Nephron (organoid): ENCODE results near the gene TGDS.
"Not testable (repeated sequence)": the region's sequence is repeated elsewhere in the genome, so short reads cannot be mapped to it uniquely, and the experiment has no call there.

Experiments
- H3K27ac Mint-ChIP-seq, 3 experiments: 2 replicates each; pipeline ENCODE4 v1.8.0; 2020; ENCODE audit warnings: mixed read lengths in 3 of 3, mild to moderate bottlenecking in 2 of 3, moderate library complexity in 1 of 3
- H3K27me3 Mint-ChIP-seq: 2 replicates; pipeline ENCODE4 v1.8.0; 2021; ENCODE audit warnings: low read depth, mild to moderate bottlenecking, moderate library complexity, mixed read lengths
- H3K36me3 Mint-ChIP-seq: 2 replicates; pipeline ENCODE4 v1.8.0; 2020; ENCODE audit warnings: low read depth, mixed read lengths
- H3K4me1 Mint-ChIP-seq: 2 replicates; pipeline ENCODE4 v1.8.0; 2020; ENCODE audit warnings: mixed read lengths
- H3K4me3 Mint-ChIP-seq, 3 experiments: 2 replicates each; pipeline ENCODE4 v1.8.0; 2020; ENCODE audit warnings: mild to moderate bottlenecking in 3 of 3, mixed read lengths in 3 of 3, moderate library complexity in 2 of 3
- H3K9me3 Mint-ChIP-seq: 2 replicates; pipeline ENCODE4 v1.8.0; 2020; ENCODE audit warnings: mixed read lengths
- TF ChIP-seq, protein P1 (sequence below), 3 experiments: fragments of 200-600 bp; sonication (generic); IDR thresholded peaks; one replicate each; pipeline ENCODE4 v1.5.0; 2021; ENCODE audit warnings: antibody characterized with exemption in 3 of 3; ENCODE audit not compliant: unreplicated experiment in 3 of 3

Gene TGDS, protein sequence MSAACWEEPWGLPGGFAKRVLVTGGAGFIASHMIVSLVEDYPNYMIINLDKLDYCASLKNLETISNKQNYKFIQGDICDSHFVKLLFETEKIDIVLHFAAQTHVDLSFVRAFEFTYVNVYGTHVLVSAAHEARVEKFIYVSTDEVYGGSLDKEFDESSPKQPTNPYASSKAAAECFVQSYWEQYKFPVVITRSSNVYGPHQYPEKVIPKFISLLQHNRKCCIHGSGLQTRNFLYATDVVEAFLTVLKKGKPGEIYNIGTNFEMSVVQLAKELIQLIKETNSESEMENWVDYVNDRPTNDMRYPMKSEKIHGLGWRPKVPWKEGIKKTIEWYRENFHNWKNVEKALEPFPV

DNA sequence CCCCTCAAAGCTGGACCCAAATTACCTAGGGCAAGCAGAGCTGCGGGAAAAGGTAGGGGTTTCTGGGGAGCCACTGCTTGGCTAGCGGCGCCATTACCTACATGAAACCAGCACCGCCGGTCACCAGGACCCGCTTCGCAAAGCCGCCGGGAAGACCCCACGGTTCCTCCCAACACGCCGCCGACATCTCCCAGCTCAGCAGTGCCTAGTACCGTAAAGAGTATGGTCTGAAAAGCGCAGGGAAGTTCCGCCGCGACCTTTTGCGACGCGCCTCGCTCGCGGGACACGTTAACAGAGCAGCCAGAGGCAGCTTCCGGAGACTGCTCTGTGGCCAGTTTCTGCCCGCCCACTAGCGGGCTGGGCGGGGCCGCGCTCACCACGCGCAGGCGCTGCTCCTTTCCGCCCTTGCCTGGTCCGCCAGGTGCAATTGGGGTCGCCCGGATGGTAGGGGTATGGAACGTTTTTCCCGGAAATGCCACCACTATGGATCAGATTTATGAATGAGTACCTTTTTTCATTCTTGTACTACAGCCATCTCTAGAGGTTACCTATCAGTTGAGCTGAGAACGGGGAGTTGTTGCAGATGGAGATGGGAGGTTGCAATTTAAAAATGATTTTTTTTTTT, at the start of gene TGDS:
Gene TGDS, minus strand, starts transcription at position 203 of the 625 bp plus-strand sequence. Its CDS starts 16 bp downstream, at position 187.
- no peaks in the 10 kb centered on the region for H3K9me3 Mint-ChIP-seq
- H3K4me3 Mint-ChIP-seq: peak within 1 kb of the TSS; percentile 91 to 93 (median 92)
- H3K4me1 Mint-ChIP-seq: peaks cover 18% of the 10 kb centered on the region
- no peaks in the 10 kb centered on the region for H3K27me3 Mint-ChIP-seq
- peak within 1 kb of the TSS; percentile 69 to 95 (median 87) for H3K27ac Mint-ChIP-seq
- peaks cover 7% of the 10 kb centered on the region for H3K36me3 Mint-ChIP-seq
- TF ChIP-seq, protein P1, sequence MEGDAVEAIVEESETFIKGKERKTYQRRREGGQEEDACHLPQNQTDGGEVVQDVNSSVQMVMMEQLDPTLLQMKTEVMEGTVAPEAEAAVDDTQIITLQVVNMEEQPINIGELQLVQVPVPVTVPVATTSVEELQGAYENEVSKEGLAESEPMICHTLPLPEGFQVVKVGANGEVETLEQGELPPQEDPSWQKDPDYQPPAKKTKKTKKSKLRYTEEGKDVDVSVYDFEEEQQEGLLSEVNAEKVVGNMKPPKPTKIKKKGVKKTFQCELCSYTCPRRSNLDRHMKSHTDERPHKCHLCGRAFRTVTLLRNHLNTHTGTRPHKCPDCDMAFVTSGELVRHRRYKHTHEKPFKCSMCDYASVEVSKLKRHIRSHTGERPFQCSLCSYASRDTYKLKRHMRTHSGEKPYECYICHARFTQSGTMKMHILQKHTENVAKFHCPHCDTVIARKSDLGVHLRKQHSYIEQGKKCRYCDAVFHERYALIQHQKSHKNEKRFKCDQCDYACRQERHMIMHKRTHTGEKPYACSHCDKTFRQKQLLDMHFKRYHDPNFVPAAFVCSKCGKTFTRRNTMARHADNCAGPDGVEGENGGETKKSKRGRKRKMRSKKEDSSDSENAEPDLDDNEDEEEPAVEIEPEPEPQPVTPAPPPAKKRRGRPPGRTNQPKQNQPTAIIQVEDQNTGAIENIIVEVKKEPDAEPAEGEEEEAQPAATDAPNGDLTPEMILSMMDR (IDR thresholded peaks at IDR 0.05; ENCODE audit: unreplicated experiment in 3 of 3): no peak

DNA sequence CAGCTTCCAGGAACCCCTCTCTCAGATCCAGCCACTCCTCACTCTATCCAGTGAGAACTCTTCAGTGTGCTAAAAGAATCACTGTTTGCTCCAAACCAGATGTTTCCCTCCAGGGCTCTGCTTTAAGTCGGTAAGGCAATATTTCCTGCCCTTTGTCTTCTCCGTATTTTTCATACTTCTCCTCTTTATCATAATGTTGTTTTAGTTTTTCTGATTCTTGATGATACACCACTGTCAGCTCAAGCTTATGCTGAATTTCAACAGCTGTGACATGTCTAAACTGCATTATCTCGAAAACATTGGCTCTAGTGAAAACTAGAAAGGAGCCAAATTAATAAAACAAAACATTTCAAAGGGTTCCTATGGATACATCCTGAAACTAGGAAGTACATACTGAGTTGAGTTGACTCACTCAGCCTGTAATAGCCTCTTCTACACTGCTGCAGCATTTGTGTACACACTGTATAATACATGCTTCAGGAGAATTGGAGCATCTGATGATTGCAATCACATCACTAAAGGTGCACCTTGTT, 45.5 kb upstream of the TGDS start:
- H3K4me1 Mint-ChIP-seq: peaks cover 19% of the 10 kb centered on the region
- peak overlapping the region in 2 of 3 experiments; percentile 0 to 26 for H3K4me3 Mint-ChIP-seq
- H3K36me3 Mint-ChIP-seq: no peaks in the 10 kb centered on the region
- H3K27me3 Mint-ChIP-seq: peaks cover 5% of the 10 kb centered on the region
- H3K9me3 Mint-ChIP-seq: peaks cover 10% of the 10 kb centered on the region
- TF ChIP-seq, protein P1 (IDR thresholded peaks at IDR 0.05; ENCODE audit: unreplicated experiment in 3 of 3): no peak
- H3K27ac Mint-ChIP-seq: peak overlapping the region; percentile 80 to 90 (median 86)

DNA sequence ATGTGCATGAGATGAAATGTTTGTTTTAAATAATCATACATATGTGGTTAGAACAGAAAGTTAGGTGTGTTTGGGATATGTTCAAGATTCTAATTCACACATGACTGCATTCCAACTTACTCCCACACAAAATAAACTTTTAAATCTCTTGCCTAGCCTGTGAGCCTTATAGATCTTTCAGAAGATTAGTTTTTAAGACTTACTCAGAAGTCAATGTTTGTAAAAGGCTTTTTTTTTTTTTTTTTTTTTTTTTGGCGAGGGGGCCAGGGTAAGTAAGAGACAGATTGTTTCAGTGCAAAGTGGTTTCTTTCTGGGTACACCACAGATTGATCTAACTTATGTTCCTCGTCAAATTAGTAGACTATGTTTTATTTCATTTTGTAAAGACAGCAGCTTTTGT, 44.8 kb upstream of the TGDS start:
- Mint-ChIP-seq H3K4me3 (no peak overlapping the region), H3K36me3 (no peaks in the 10 kb centered on the region), H3K4me1 (peaks cover 19% of the 10 kb centered on the region), H3K27me3 (peaks cover 7% of the 10 kb centered on the region), H3K27ac (peak overlapping the region; percentile 78 to 90 (median 86)), H3K9me3 (peaks cover 14% of the 10 kb centered on the region)
- TF ChIP-seq, protein P1 (IDR thresholded peaks at IDR 0.05; ENCODE audit: unreplicated experiment in 3 of 3): no peak

DNA sequence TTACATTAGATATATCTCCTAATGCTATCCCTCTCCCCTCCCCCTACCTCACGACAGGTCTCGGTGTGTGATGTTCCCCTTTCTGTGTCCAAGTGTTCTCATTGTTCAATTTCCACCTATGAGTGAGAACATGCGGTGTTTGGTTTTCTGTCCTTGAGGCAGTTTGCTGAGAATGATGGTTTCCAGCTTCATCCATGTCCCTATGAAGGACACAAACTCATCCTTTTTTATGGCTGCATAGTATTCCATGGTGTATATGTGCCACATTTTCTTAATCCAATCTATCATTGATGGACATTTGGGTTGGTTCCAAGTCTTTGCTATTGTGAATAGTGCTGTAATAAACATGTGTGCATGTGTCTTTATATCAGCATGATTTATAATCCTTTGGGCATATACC, 41.7 kb upstream of the TGDS start:
- peaks cover 18% of the 10 kb centered on the region for H3K9me3 Mint-ChIP-seq
- H3K4me1 Mint-ChIP-seq: peaks cover 19% of the 10 kb centered on the region
- not testable (repeated sequence) for H3K4me3 Mint-ChIP-seq, H3K27ac Mint-ChIP-seq, H3K27me3 Mint-ChIP-seq, H3K36me3 Mint-ChIP-seq

DNA sequence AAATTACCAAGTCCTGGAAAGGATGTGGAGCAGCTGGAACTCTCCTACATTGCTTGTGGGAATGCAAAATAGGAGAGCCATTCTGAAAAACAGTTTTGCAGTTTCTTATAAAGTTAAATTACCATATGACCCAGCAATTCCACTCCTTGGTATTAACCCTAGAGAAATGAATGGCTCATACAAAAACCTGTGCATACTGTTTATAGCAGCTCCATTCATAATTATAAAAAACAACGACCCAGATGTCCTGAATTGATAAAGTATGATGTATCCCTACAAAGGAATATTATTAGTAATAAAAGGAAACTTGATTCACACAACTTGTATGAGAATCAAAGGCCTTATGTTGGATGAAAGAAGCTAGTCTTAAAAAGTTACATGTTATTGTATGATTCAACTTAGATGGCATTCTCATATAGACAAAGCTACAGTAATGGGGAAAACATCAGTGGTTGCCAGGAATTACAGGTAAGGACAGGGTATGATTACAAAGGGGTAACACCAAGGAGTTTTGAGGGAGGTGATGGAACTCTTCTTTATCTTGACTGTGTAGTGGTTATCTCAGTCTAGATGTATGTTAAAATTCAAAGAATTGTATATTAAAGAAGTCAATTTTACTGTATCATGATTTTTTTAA, 41.1 kb upstream of the TGDS start:
- H3K9me3 Mint-ChIP-seq: peaks cover 18% of the 10 kb centered on the region
- H3K27ac Mint-ChIP-seq: no peak overlapping the region
- H3K36me3 Mint-ChIP-seq: peaks cover 9% of the 10 kb centered on the region
- H3K27me3 Mint-ChIP-seq: peaks cover 3% of the 10 kb centered on the region
- H3K4me3 Mint-ChIP-seq: no peak overlapping the region
- TF ChIP-seq, protein P1 (IDR thresholded peaks at IDR 0.05; ENCODE audit: unreplicated experiment in 3 of 3): no peak
- peaks cover 16% of the 10 kb centered on the region for H3K4me1 Mint-ChIP-seq

DNA sequence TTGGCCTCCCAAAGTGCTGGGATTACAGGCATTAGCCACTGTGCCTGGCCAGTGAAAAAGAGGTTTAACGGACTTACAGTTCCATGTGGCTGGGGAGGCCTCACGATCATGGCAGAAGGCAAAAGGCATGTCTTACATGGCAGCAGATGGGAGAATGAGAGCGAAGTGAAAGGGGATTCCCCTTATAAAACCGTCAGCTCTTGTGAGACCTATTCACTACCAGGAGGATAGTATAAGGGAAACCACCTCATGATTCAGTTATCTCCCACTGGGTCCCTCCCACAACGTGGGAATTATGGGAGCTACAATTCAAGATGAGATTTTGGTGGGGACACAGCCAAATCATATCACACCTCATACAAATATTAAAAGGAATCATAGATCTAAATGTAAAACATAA, 40.1 kb upstream of the TGDS start:
- not testable (repeated sequence) for H3K4me1 Mint-ChIP-seq, H3K4me3 Mint-ChIP-seq, H3K27me3 Mint-ChIP-seq, H3K27ac Mint-ChIP-seq
- Mint-ChIP-seq H3K36me3 (peaks cover 16% of the 10 kb centered on the region), H3K9me3 (peaks cover 18% of the 10 kb centered on the region)
